ENCODE data around the gene C2CD3.

C2CD3 gene

DNA sequence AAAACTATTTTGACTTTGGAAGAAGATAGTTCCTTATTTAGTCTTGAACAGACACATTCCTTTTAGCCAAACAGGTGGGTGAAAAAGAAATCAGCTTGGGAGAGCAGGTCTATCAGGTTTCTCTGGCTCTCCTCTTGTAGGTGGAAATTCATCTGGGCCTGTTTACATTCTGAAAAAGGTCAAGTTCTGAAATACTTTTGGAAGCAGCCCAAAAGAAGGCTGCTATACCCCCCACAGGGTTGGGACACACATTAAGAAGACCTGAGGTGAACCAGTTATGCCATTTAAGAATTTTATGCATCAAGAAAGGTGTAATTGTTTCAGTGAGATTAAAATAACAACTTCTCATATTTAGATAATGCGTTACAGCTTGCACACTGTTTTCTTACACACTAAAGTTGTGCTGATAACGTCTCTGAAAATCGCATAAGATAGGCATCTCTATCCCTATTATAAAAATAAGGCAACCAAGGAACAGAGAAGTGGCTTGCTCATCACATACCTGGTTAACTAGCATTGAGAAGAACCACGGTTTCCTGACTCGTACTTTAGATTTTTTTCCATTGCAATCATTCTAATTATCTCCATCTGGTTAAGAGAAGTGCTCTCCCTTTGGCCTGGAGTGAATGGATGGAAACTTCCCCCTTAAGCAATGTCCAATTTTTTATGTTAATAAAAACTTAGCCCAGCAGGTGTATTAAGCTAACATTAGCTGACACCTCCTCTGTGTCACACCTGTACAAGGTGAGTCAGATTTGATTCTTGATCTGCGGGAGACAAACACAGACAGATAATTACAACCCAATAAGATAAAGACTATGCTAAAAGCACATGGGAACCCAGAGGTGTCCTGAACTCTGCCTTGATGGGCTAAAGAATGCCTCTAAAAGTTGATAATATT is 101.4 kb downstream of the C2CD3 start:
- TF ChIP-seq, protein P1, sequence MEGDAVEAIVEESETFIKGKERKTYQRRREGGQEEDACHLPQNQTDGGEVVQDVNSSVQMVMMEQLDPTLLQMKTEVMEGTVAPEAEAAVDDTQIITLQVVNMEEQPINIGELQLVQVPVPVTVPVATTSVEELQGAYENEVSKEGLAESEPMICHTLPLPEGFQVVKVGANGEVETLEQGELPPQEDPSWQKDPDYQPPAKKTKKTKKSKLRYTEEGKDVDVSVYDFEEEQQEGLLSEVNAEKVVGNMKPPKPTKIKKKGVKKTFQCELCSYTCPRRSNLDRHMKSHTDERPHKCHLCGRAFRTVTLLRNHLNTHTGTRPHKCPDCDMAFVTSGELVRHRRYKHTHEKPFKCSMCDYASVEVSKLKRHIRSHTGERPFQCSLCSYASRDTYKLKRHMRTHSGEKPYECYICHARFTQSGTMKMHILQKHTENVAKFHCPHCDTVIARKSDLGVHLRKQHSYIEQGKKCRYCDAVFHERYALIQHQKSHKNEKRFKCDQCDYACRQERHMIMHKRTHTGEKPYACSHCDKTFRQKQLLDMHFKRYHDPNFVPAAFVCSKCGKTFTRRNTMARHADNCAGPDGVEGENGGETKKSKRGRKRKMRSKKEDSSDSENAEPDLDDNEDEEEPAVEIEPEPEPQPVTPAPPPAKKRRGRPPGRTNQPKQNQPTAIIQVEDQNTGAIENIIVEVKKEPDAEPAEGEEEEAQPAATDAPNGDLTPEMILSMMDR (IDR thresholded peaks at IDR 0.05), result no peak

DNA sequence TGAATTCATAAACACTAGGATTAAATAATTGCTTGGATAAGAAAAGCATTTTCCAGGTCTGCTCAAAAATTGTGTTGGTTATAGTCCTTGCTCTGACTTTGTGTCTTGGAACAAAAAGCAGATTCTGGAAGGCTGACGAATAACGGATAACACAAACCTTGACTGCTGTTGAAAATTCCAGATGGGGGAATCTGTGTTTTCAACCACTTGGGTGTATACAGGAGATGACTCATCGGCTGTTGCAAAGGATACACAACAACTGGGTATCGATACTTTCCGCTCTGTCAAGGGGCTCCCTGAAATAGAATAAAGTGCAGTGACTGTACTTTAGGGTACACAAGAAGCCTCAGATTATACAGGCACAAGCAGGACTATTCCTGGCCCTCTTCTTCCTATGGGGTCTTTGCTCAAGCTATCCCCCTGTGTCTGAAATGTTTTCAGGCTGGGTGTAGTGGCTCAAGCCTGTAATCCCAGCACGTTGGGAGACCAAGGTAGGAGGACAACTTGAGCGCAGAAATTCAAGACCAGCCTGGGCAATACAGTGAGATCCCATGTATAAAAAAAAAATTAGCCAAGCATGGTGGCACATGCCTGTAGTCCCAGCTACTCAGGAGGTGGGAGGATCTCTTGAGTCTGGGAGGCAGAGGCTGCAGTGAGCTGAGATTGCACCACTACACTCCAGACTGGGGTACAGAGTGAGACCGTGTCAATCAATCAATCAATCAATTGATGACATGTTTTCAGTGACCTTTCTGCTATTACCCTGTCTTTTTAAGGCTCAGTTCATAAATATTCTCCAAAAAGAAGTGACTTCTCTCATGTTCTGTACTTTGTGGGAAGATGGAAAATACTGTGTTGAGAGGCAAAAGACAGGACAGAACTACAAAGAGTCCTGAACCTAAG is 113.3 kb downstream of the C2CD3 start:
- TF ChIP-seq, protein P1 (IDR thresholded peaks at IDR 0.05), result no peak

DNA sequence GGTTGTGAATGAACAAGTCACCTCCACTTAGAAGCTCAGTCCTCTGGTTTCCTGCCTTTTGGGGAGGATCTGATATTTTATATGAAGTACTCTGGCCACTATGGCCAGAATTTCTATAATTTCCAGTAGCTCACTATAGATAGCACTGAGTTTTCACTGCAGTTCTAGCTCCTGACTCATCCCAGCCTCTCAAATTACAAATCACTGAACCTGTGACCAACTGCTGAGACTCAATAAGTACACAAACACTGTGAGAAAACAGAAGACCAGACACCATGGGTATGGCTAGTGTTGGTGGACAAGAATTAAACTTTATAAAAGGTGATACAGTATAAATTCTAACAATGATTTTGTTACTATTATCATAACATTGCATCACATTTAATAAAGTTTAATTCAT is 114.9 kb downstream of the C2CD3 start:
- TF ChIP-seq, protein P1 (IDR thresholded peaks at IDR 0.05), result no peak

DNA sequence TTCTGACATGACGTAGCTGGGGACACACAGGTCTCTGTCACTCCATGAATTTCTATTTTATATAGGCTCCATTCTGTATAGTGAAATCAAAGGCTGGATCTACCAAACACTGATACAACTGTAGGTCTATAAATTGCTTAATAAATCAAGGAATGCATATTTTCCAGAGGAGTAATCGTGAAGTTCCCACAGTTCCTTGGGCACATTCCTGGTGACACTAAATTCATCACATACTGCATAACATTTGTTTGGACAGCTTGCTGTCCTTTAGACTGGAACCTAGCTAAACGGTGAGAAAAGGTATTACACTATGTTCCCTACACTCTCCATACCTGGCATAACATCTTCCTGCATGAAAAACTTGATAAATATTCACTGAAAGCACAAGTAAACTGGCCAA is 120.3 kb downstream of the C2CD3 start:
- TF ChIP-seq, protein P1 (IDR thresholded peaks at IDR 0.05), result no peak

DNA sequence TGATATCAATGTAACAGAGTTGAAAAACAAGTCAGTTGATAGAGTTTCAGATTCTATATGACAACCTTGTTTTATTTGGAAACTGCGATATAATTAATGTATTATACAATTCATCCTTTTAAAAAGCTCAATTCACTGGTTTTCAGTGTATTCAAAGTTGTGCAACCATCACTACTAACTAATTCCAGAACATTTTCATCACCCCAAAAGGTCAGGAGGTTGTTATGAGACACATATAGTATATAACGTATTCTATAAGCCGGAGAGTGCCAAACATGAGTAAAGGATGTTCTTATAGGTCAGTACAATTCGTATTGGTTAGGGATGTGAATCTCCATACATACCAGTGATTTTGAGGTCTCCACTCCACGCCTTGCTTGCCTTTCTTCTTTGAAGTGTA is 121.8 kb downstream of the C2CD3 start:
- TF ChIP-seq, protein P1 (IDR thresholded peaks at IDR 0.05), result no peak

DNA sequence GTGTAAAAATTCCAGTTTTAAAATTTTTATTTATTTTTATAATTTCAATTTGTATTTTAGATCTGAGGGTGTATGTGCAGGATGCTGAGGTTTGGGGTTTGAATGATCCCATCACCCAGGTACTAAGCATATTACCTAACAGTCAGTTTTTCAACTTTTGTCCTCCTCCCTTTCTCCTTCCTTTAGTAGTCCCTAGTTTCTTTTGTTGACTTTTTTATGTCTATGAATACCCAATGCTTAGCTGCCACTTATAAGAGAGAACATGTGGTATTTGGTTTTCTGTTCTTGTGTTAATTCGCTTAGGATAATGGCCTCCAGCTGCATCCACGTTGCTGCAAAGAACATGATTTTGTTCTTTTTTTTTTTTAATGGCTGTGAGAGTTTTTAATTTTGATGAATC is 126.3 kb downstream of the C2CD3 start:
- TF ChIP-seq, protein P1 (IDR thresholded peaks at IDR 0.05), result no peak

DNA sequence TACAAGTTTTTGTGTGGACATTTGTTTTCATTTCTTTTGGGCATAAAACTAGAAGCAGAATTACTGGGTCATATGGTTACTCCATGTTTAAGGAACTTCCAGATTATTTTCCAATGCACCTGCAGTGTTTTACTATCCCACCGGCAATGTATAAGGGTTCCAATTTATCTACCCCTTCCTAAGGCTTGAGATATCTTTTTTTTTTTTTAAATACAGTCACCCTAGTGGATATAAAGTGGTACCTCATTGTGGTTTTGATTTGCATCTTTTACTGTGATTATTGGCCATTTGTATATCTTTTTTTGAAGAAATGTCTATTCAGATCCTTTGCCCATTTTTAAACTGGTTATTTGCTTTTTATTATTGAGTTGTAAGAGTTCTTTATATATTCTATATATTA is 127.4 kb downstream of the C2CD3 start:
- TF ChIP-seq, protein P1 (IDR thresholded peaks at IDR 0.05), result no peak

All from LNCAP (cell line).